Measurements from ENCODE around the gene AKNA.
"Not testable (repeated sequence)": the region's sequence is repeated elsewhere in the genome, so short reads cannot be mapped to it uniquely, and the experiment has no call there.

DNA sequence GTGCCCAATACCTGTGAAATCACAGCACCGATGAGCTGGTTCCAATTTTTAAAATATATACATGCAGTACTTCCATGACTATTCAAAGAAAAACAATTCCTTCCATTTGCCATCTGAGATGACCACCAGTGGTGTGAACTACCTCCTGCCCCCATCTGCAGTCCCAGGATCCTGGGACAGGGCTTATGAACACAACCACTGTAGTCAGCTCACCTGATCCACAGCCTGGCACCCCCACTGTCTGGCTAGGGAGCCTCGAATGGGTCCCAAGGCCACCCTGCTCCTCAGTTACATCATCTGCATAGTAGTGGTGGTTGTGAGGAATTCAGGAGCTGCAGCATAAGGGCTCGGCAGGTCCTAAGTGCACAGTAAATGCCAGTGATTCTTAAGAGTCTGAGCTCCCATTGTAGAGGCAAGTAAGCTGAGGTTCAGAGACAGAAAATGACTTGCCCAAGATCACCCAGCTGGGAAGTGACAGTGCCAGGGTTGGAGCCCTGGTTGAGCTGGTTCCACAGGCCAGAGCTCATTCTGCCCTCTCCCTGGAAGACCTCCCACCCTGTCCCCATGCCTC, 62.0 kb downstream of the AKNA start:
- TF ChIP-seq EZH2 (IDR thresholded peaks at IDR 0.05; ENCODE audit: insufficient read depth, low read length) = not testable (repeated sequence)
- TF ChIP-seq, protein P1, sequence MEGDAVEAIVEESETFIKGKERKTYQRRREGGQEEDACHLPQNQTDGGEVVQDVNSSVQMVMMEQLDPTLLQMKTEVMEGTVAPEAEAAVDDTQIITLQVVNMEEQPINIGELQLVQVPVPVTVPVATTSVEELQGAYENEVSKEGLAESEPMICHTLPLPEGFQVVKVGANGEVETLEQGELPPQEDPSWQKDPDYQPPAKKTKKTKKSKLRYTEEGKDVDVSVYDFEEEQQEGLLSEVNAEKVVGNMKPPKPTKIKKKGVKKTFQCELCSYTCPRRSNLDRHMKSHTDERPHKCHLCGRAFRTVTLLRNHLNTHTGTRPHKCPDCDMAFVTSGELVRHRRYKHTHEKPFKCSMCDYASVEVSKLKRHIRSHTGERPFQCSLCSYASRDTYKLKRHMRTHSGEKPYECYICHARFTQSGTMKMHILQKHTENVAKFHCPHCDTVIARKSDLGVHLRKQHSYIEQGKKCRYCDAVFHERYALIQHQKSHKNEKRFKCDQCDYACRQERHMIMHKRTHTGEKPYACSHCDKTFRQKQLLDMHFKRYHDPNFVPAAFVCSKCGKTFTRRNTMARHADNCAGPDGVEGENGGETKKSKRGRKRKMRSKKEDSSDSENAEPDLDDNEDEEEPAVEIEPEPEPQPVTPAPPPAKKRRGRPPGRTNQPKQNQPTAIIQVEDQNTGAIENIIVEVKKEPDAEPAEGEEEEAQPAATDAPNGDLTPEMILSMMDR (IDR thresholded peaks at IDR 0.05; ENCODE audit: insufficient read depth, low read depth, low read length) = not testable (repeated sequence)
